A673 (cell line): ENCODE data around the gene NPC1L1. TPM values are rescaled to one million over a fixed set of nuclear protein-coding genes. Genes with fewer than 3 reads are reported as not detected.

Experiments
- BruUV-seq: library from RNA; stranded (reverse); fragments of 400-500 nt; replicated peaks from 2 replicates; lab custom pipeline; 2021; lab: Mats Ljungman, UMichigan
- CTCF ChIA-PET: fragments of 300-600 bp; sonication (Branson Sonifier 250); formaldehyde crosslinking; loops from one replicate; lab custom pipeline; 2022; ENCODE audit warnings: antibody characterized with exemption; lab: Charles Lee
- POLR2A ChIA-PET: fragments of 300-600 bp; sonication (Branson Sonifier 250); formaldehyde crosslinking; loops from one replicate; lab custom pipeline; 2022; ENCODE audit warnings: antibody characterized with exemption; ENCODE audit not compliant: low non-redundant PET; lab: Charles Lee
- DNase-seq: peaks from one replicate; pipeline ENCODE4 v3.0.0-alpha.2; 2015; ENCODE audit warnings: low spot score
- H3K27ac ChIP-seq: fragments of 200-600 bp; sonication (generic); 2 replicates; pipeline ENCODE4 v1.5.1; 2016; ENCODE audit warnings: mixed run types, low read depth, mild to moderate bottlenecking, mixed read lengths, antibody characterized with exemption, low read length; ENCODE audit not compliant: poor library complexity, severe bottlenecking
- H3K27me3 ChIP-seq: fragments of 200-600 bp; sonication (generic); replicated peaks from 2 replicates; pipeline ENCODE4 v1.6.1; 2017; ENCODE audit warnings: mixed run types, low read depth, mild to moderate bottlenecking, mixed read lengths, antibody characterized with exemption, low read length; ENCODE audit not compliant: insufficient read depth, poor library complexity
- H3K36me3 ChIP-seq: fragments of 200-600 bp; sonication (generic); 2 replicates; pipeline ENCODE4 v1.6.1; 2016; ENCODE audit warnings: mixed run types, mild to moderate bottlenecking, mixed read lengths, antibody characterized with exemption, low read length; ENCODE audit not compliant: insufficient read depth, poor library complexity, severe bottlenecking
- H3K4me1 ChIP-seq: fragments of 200-600 bp; sonication (generic); 2 replicates; pipeline ENCODE4 v1.6.1; 2017; ENCODE audit warnings: mixed run types, mild to moderate bottlenecking, mixed read lengths, antibody characterized with exemption, low read length; ENCODE audit not compliant: insufficient read depth, poor library complexity, severe bottlenecking
- H3K4me3 ChIP-seq: fragments of 200-600 bp; sonication (generic); 2 replicates; pipeline ENCODE4 v1.5.1; 2016; ENCODE audit warnings: low read depth, mixed run types, mild to moderate bottlenecking, mixed read lengths, low read length; ENCODE audit not compliant: poor library complexity, severe bottlenecking
- H3K9me3 ChIP-seq: fragments of 200-600 bp; sonication (generic); 2 replicates; pipeline ENCODE4 v1.6.1; 2016; ENCODE audit warnings: mixed run types, low read depth, mild to moderate bottlenecking, mixed read lengths, antibody characterized with exemption, low read length; ENCODE audit not compliant: poor library complexity, severe bottlenecking
- EZH2 ChIP-seq: fragments of 200-600 bp; sonication (generic); IDR thresholded peaks from 2 replicates; pipeline ENCODE4 v1.6.1; 2017; ENCODE audit warnings: borderline replicate concordance, low read depth, mild to moderate bottlenecking, mixed read lengths, antibody characterized with exemption, low read length; ENCODE audit not compliant: poor library complexity, severe bottlenecking
- intact Hi-C: fragments of 100-400 bp; cut with micrococcal nuclease; formaldehyde crosslinking; loops from one replicate; pipeline ENCODE4 v1.10.0; 2022; ENCODE audit not compliant: unreplicated experiment
- total RNA-seq: library from RNA; stranded (reverse); gene quantifications from 2 replicates; pipeline ENCODE4 v1.2.3, GENCODE V29; 2021
- TF ChIP-seq, protein P1 (sequence below): fragments of 300-800, 200-600 bp; sonication (generic); conservative IDR thresholded peaks from 2 replicates; pipeline ENCODE4 v1.5.1; 2017; ENCODE audit warnings: low read depth, mild to moderate bottlenecking, antibody characterized with exemption, low read length, moderate library complexity, mixed read lengths

The NPC1L1 gene
- total RNA-seq, 1 experiment from 2014 or later, result not detected

DNA sequence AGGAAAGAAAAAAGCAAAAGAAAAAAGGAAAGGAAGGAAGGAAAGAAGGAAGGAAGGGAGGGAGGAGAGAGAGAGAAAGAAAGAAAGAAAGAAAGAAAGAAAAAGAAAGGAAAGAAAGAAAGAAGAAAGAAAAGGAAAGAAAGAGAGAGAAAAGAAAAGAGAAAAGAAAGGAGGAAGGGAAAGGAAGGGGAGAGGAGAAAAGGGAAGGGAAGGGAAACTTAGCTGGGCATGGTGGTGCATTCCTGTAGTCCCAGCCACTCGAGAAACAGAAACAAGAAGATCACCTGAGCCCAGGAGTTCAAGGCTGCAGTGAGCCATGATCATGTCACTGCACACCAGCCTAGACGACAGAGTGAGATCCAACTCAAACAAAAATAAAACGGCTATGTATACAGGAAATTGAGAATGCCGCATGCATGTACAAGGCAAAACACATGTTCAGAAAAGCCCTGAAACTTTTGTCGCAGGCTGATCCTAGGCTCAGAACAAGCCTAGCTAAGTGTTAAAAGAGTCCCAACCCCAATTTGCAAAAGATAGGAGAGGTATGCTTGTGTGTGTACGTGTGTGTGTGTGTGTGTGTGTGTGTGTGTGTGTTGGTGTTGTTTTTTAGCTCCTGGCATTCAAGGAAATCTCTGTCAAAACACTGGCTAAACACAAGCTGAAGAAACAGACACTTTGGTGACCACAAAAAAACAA is 6.6 kb upstream of the NPC1L1 start:
- no TSS peak for BruUV-seq
- ChIA-PET CTCF (interaction anchor here (0.6 kb wide), 1 partner anchor 18 kb away, joined by 3 read pairs; no protein-coding TSS in a partner anchor), POLR2A (no interaction called here)
- no peaks in the 10 kb centered on the region for H3K4me1 ChIP-seq
- H3K27me3 ChIP-seq, result no peaks in the 10 kb centered on the region
- intact Hi-C loops, result no loop called here
- no peak overlapping the region for H3K4me3 ChIP-seq
- DNase-seq, result no peak
- no peaks in the 10 kb centered on the region for H3K9me3 ChIP-seq
- no peaks in the 10 kb centered on the region for H3K36me3 ChIP-seq
- H3K27ac ChIP-seq, result no peak overlapping the region
- no peak for TF ChIP-seq EZH2
- TF ChIP-seq, protein P1, sequence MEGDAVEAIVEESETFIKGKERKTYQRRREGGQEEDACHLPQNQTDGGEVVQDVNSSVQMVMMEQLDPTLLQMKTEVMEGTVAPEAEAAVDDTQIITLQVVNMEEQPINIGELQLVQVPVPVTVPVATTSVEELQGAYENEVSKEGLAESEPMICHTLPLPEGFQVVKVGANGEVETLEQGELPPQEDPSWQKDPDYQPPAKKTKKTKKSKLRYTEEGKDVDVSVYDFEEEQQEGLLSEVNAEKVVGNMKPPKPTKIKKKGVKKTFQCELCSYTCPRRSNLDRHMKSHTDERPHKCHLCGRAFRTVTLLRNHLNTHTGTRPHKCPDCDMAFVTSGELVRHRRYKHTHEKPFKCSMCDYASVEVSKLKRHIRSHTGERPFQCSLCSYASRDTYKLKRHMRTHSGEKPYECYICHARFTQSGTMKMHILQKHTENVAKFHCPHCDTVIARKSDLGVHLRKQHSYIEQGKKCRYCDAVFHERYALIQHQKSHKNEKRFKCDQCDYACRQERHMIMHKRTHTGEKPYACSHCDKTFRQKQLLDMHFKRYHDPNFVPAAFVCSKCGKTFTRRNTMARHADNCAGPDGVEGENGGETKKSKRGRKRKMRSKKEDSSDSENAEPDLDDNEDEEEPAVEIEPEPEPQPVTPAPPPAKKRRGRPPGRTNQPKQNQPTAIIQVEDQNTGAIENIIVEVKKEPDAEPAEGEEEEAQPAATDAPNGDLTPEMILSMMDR, result no peak

DNA sequence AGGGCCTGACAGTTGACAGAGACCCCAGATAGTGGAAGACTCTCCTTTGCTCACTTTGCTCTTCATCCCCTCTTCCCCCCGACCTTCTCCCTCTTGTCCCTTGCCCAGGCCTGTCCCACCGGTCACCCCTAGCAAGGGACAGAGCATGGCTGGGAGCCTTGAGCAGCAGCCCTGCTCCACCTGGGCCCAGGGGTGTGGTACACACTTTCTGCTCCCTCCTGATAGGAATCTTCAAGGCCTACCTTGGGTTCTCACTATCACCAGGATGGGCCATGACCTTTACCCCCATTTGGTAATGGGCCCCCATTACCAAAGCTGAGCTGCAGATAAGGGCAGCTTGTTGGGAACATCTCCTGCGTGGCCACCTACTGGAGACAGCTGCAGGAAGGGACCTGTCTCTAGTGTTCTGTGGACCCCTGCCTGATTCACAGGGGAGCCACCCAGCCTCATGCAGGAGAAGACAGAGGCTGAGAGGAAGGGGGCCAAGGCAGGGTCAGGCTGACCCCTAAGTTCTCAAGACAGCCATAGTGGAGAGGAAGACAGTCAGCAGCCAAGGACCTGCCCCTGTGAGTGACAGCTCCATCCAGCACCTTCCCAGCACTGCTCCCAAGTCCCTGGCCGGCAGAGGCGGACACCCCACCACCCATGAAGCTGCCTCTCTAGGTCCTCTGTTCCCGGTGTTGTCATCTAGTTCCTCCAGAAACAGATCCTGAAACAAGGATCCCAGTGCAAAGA is 913 bp upstream of the NPC1L1 start:
- no peaks in the 10 kb centered on the region for H3K36me3 ChIP-seq

DNA sequence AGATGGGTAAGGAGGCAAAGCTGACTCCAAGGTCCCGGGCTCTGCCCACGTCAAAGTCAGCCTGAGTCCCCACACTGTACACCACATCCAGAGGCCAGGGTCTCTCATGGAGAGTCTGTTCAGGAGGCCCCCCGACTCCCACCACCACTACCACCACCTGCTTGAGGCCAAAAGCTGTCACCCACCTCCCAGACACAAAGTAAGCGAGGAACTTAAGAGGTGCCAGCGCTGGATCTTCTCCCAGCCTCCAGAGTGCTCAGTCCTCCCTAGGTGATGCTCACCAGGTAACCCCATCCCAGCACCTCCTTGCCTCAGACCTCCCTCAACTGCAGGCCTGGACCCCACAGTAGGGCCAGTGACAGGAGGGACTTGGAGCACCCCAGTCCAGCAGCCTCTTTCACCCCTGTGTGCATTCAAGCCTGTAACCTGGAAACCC is 520 bp downstream of the NPC1L1 start:
- H3K4me1 ChIP-seq, result no peaks in the 10 kb centered on the region
- ChIA-PET CTCF (no interaction called here), POLR2A (no interaction called here)
- TF ChIP-seq, protein P1, result no peak
- TF ChIP-seq EZH2, result no peak
- no peak overlapping the region for H3K27ac ChIP-seq
- H3K9me3 ChIP-seq, result no peaks in the 10 kb centered on the region
- no peaks in the 10 kb centered on the region for H3K36me3 ChIP-seq
- DNase-seq, result no peak
- H3K4me3 ChIP-seq, result no peak overlapping the region
- BruUV-seq, result no TSS peak
- intact Hi-C loops, result no loop called here
- no peaks in the 10 kb centered on the region for H3K27me3 ChIP-seq

More for the DNA sequence above, 913 bp upstream of the NPC1L1 start:
- no peak for TF ChIP-seq EZH2
- TF ChIP-seq, protein P1, result no peak
- Histone ChIP-seq H3K27ac (no peak overlapping the region), H3K9me3 (no peaks in the 10 kb centered on the region), H3K4me3 (no peak overlapping the region), H3K4me1 (no peaks in the 10 kb centered on the region), H3K27me3 (no peaks in the 10 kb centered on the region)
- ChIA-PET POLR2A (interaction anchor here (0.6 kb wide), 1 partner anchor 32 kb away, joined by 3 read pairs; the partner anchor contains the start of gene DDX56), CTCF (no interaction called here)
- BruUV-seq, result no TSS peak
- no peak for DNase-seq
- intact Hi-C loops, result no loop called here
